Gastroesophageal sphincter (tissue), 3 donors: ENCODE measurements around the gene CASP8AP2.

Experiments used
- CTCF ChIP-seq, 4 experiments: fragments of 200-600 bp in 2 of 4; fragments of 450-650 bp in 2 of 4; sonication (generic) in 1 of 4; IDR thresholded peaks; one replicate each; pipeline ENCODE4 v1.5.1; 2017 to 2019; ENCODE audit warnings: antibody characterized with exemption in 4 of 4, mild to moderate bottlenecking in 2 of 4, moderate library complexity in 2 of 4
- POLR2A ChIP-seq, 2 donors: fragments of 450-650 bp; IDR thresholded peaks; one replicate each; pipeline ENCODE4 v1.6.1; 2017; ENCODE audit warnings: antibody characterized with exemption in 2 of 2, mild to moderate bottlenecking in 2 of 2, moderate library complexity in 1 of 2

GRCh38 chr6:89853068-89853467, 23.4 kb downstream of the CASP8AP2 start:
- TF ChIP-seq POLR2A (IDR thresholded peaks at IDR 0.05) (no peak), CTCF (IDR thresholded peaks at IDR 0.05) (no peak)
